Tibial nerve (tissue), 4 donors: ENCODE measurements around the gene DNAI7.

Experiments
- EP300 ChIP-seq, 2 donors: sonication (generic); formaldehyde crosslinking; IDR thresholded peaks; one replicate each; pipeline ENCODE4 v1.6.1; 2017; ENCODE audit warnings: antibody characterized with exemption in 2 of 2, mild to moderate bottlenecking in 1 of 2
- POLR2A ChIP-seq, 2 donors: fragments of 450-650 bp; IDR thresholded peaks; one replicate each; pipeline ENCODE4 v1.6.1; 2017; ENCODE audit warnings: antibody characterized with exemption in 2 of 2, mild to moderate bottlenecking in 2 of 2, moderate library complexity in 2 of 2
- TF ChIP-seq, protein P1 (sequence below), 5 experiments: fragments of 200-600 bp in 3 of 5; fragments of 450-650 bp in 2 of 5; sonication (generic) in 3 of 5; IDR thresholded peaks; one replicate each; pipeline ENCODE4 v1.5.1; 2016 to 2019; ENCODE audit warnings: antibody characterized with exemption in 5 of 5, mild to moderate bottlenecking in 3 of 5, moderate library complexity in 2 of 5

DNA sequence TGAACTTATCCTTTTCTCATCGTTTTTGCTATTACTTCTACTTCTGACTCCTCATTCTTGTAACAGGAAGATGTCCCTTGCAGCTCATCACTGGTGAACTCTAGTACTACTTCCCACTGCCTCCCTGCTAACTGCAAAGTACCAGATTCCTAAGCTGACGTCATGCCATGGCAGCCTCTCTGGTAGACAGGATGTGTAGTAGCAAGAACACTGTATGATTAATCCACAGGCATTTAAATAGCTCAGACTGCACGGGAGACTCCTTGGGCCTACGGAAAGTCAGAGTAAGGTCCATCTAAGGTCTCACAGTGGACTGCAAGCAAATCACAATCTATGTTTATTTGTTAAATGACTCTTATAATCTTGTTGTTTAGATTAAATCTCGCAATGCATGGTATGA lies 43.5 kb downstream of the DNAI7 start:
- TF ChIP-seq, protein P1, sequence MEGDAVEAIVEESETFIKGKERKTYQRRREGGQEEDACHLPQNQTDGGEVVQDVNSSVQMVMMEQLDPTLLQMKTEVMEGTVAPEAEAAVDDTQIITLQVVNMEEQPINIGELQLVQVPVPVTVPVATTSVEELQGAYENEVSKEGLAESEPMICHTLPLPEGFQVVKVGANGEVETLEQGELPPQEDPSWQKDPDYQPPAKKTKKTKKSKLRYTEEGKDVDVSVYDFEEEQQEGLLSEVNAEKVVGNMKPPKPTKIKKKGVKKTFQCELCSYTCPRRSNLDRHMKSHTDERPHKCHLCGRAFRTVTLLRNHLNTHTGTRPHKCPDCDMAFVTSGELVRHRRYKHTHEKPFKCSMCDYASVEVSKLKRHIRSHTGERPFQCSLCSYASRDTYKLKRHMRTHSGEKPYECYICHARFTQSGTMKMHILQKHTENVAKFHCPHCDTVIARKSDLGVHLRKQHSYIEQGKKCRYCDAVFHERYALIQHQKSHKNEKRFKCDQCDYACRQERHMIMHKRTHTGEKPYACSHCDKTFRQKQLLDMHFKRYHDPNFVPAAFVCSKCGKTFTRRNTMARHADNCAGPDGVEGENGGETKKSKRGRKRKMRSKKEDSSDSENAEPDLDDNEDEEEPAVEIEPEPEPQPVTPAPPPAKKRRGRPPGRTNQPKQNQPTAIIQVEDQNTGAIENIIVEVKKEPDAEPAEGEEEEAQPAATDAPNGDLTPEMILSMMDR (IDR thresholded peaks at IDR 0.05), result no peak
- no peak for TF ChIP-seq POLR2A (IDR thresholded peaks at IDR 0.05)
- no peak for TF ChIP-seq EP300 (IDR thresholded peaks at IDR 0.05)
